ENCODE results near the gene CMBL.
"Not testable (repeated sequence)": the region's sequence is repeated elsewhere in the genome, so short reads cannot be mapped to it uniquely, and the experiment has no call there.

Gene CMBL

GRCh38 chr5:10307206-10308148 is at the start of gene CMBL:
Gene CMBL, minus strand, starts transcription at chr5:10307902. Its CDS starts 17,140 bp downstream, at chr5:10290762.
- peak; percentile 18 to 83 (median 66) for DNase-seq

GRCh38 chr5:10355071-10355889 is 47.6 kb upstream of the CMBL start:
- intact Hi-C loops (cut with DNase I) = no loop called here
- no peak for DNase-seq

More at GRCh38 chr5:10307206-10308148, at the start of gene CMBL:
- intact Hi-C loops (cut with DNase I) = no loop called here

GRCh38 chr5:10354048-10354872 is 46.6 kb upstream of the CMBL start:
- intact Hi-C loops (cut with DNase I) = loop anchor here (5.0 kb wide), 1 partner anchor 68 kb away; no protein-coding TSS in a partner anchor

GRCh38 chr5:10353241-10354047 is 45.7 kb upstream of the CMBL start, which contains the start of gene MARCHF6:
Gene MARCHF6, plus strand, starts transcription at chr5:10353695. Its CDS starts 204 bp downstream, at chr5:10353899.
- intact Hi-C loops (cut with DNase I) = loop anchor here (2.0 to 5.0 kb wide), 2 partner anchors 69 to 103 kb away; partner anchors contain the start of gene CCT5
- DNase-seq = peak; percentile 86 to 98 (median 94)

More at GRCh38 chr5:10354048-10354872, 46.6 kb upstream of the CMBL start:
- peak in 35 of 42 donors; percentile 12 to 71 (median 45) for DNase-seq

GRCh38 chr5:10352430-10353240 is 44.9 kb upstream of the CMBL start:
- peak in 4 of 42 donors; percentile 8 to 67 (median 24) for DNase-seq
- intact Hi-C loops (cut with DNase I) = loop anchor here (2.0 to 5.0 kb wide), 2 partner anchors 70 to 102 kb away; partner anchors contain the start of gene CCT5

GRCh38 chr5:10351919-10352318 is 44.2 kb upstream of the CMBL start:
- intact Hi-C loops (cut with DNase I) = loop anchor here (2.0 to 5.0 kb wide), 2 partner anchors 70 to 101 kb away; partner anchors contain the start of gene CCT5

GRCh38 chr5:10351199-10351905 is 43.6 kb upstream of the CMBL start:
- peak in 1 of 42 donors; percentile 3 for DNase-seq
- intact Hi-C loops (cut with DNase I) = loop anchor here (5.0 kb wide), 1 partner anchor 71 kb away; no protein-coding TSS in a partner anchor

More at GRCh38 chr5:10351919-10352318, 44.2 kb upstream of the CMBL start:
- peak in 1 of 42 donors; percentile 7 for DNase-seq

GRCh38 chr5:10348258-10348657 is 40.6 kb upstream of the CMBL start:
- DNase-seq = no peak
- intact Hi-C loops (cut with DNase I) = no loop called here

GRCh38 chr5:10344461-10345106 is 36.9 kb upstream of the CMBL start:
- intact Hi-C loops (cut with DNase I); DNase-seq: not testable (repeated sequence)

GRCh38 chr5:10343486-10343885 is 35.8 kb upstream of the CMBL start:
- peak in 1 of 42 donors; percentile 26 for DNase-seq
- intact Hi-C loops (cut with DNase I) = no loop called here

GRCh38 chr5:10339958-10340357 is 32.3 kb upstream of the CMBL start:
- intact Hi-C loops (cut with DNase I) = no loop called here
- peak in 1 of 42 donors; percentile 16 for DNase-seq

GRCh38 chr5:10339058-10339811 is 31.5 kb upstream of the CMBL start:
- intact Hi-C loops (cut with DNase I) = no loop called here
- DNase-seq = peak; percentile 34 to 89 (median 62)

GRCh38 chr5:10338686-10339057 is 31.0 kb upstream of the CMBL start:
- peak in 1 of 42 donors; percentile 37 for DNase-seq
- intact Hi-C loops (cut with DNase I) = no loop called here

GRCh38 chr5:10337986-10338385 is 30.3 kb upstream of the CMBL start:
- peak in 2 of 42 donors; percentile 33 for DNase-seq
- intact Hi-C loops (cut with DNase I) = no loop called here

GRCh38 chr5:10337107-10337506 is 29.4 kb upstream of the CMBL start:
- intact Hi-C loops (cut with DNase I) = no loop called here
- DNase-seq = peak in 2 of 42 donors; percentile 9 to 28
